Choroid plexus epithelial cell (primary cell): Measurements from ENCODE around the gene KCMF1.

ENCODE experiments used
- DNase-seq: peaks from one replicate; pipeline ENCODE4 v3.0.0-alpha.2; 2010; ENCODE audit warnings: low read depth
- H3K4me3 ChIP-seq: 2 replicates; pipeline ENCODE4 v1.5.1; 2011; ENCODE audit warnings: low read depth, mild to moderate bottlenecking, control low read depth, low read length, moderate library complexity
- CTCF ChIP-seq: conservative IDR thresholded peaks from 2 replicates; pipeline ENCODE4 v1.5.1; 2011; ENCODE audit warnings: low read depth, mild to moderate bottlenecking, control low read depth, inconsistent platforms, low read length, moderate library complexity

The KCMF1 gene

DNA sequence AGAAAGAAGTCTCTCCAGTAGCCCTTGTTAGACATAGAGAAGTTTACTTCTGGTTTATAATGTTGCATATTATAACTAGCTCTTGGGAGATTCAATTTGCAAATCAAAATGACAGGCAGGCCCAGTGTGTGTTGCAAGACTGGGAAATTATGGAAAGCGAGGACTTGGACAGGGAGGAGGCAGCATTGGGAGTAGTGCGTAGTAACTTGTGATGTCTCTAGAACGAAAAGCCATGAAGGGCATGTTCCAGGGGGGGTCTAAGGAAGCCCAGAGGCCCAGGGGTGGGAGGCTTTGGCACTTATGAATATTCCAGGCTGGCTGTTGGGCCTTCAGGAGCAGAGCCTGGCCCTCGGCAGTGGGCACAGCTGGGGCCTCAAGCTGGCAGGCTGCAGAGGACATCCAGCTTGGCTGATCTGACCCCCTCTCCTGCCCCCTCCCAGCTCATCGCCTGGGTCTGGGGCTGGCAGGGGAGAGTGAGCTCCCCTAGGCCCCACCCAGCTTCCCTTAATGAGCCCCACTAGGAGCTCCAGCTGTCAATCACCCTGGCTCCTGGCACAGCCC is 107.0 kb downstream of the KCMF1 start:
- no peak for TF ChIP-seq CTCF
- no peak overlapping the region for H3K4me3 ChIP-seq
- no peak for DNase-seq

DNA sequence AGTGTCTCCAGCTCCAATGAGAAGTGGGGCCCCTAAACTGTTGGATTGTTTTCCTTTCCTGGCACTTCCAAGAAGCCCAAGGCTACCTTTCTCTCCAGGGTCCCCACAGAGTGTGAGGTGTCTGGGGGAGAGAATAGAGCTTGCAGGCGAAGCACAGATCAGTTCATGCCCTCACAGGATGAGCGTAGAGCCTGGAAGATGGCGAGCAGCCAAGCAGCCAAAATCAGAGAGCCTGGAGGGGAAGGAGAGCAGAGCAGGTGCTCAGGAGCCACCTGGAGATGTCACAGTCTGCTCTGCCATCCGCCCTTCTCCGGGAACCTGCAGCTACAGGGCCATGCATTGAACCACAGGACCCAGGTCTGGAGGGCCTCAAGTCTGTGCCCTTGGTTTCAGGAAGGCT is 107.6 kb downstream of the KCMF1 start:
- H3K4me3 ChIP-seq: no peak overlapping the region
- no peak for DNase-seq
- TF ChIP-seq CTCF: no peak

GRCh38 chr2:85083092-85083491 is 112.1 kb downstream of the KCMF1 start:
- H3K4me3 ChIP-seq: no peak overlapping the region
- no peak for DNase-seq
- no peak for TF ChIP-seq CTCF

DNA sequence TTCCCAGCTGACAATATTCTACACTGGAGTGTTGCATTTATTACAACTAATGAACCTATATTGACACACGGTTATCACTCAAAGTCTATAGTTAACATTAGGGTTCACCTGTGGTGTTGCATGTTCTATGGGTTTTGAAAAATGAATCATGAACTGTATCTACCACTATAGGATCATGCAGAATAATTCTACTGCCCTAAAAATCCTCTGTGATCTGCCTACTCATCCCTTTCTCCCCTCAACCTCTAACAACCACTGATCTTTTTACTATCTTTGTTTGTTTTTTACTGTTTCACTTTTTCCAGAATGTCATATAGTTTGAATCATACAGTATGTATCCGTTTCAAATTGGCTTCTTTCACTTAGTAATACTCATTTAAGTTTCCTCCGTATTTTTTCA is 114.6 kb downstream of the KCMF1 start:
- no peak for TF ChIP-seq CTCF
- DNase-seq: no peak
- H3K4me3 ChIP-seq: no peak overlapping the region

DNA sequence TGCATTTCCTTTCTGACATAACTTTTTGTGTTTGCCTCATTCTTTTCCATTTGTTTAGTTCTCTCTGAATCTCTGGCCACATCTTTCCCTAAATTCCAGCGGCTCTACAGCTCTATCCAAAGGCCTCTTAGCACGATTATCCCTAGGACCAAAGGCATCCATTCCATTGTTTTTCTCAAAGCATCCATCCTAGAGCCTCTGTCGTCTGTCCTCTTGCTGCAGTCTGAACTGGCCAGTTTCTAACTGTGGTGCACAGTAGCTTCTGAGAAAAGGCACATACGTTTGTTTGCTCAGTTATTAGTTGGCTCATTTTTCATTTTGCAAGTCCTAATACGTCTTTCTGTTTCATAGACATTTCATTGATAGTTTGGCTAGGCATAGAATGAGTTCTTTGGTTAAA is 116.6 kb downstream of the KCMF1 start:
- no peak for DNase-seq
- no peak for TF ChIP-seq CTCF
- H3K4me3 ChIP-seq: no peak overlapping the region

- no peak overlapping the region for H3K4me3 ChIP-seq
- no peak for DNase-seq
- no peak for TF ChIP-seq CTCF
Measured at GRCh38 chr2:85088921-85089320, 118.0 kb downstream of the KCMF1 start.

DNA sequence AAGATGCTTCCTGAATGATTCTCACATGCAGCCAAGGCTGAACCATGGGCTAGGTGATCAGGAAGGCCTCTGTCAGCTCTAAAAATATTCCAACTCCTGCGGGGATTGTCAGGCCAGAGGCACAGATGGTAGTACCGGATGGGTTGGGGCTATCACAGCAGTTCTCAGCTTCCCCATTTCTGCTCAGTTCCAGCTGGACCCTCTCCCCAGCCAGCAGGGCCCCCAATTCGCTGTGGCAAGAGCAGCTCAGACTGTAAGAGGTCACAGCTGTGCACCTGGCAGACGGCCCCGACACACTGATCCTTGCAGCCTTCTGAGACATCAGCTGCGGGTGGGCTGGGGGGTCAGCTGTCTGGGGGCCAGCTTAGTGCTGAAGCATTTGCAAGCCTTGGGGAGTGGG is 118.6 kb downstream of the KCMF1 start:
- H3K4me3 ChIP-seq: no peak overlapping the region
- DNase-seq: no peak
- no peak for TF ChIP-seq CTCF
